GM13977 (cell line): Measurements from ENCODE around the gene OR2H2.

Source experiments
- DNase-seq: peaks from one replicate; pipeline ENCODE4 v3.0.0; 2012; ENCODE audit warnings: low spot score
- CTCF ChIP-seq: IDR thresholded peaks from 2 replicates; pipeline ENCODE4 v1.5.1; 2012; ENCODE audit warnings: mild to moderate bottlenecking, control low read depth; ENCODE audit not compliant: insufficient read depth; ENCODE audit errors: extremely low read depth, missing control alignments
- in situ Hi-C: fragments of 300-500 bp; cut with MboI; formaldehyde crosslinking; loops from one replicate; pipeline ENCODE4 v1.12.0; 2022; ENCODE audit warnings: low sequenced_read_pairs, low pct_unique_long_range_greater_than_20kb, mixed read lengths, inconsistent platforms; ENCODE audit not compliant: unreplicated experiment

Gene OR2H2

GRCh38 chr6:29564875-29565274 lies 20.0 kb upstream of the OR2H2 start:
- in situ Hi-C loops, result no loop called here
- TF ChIP-seq CTCF, result no peak

GRCh38 chr6:29566856-29567255 lies 18.1 kb upstream of the OR2H2 start:
- no peak for TF ChIP-seq CTCF
- in situ Hi-C loops, result no loop called here
- no peak for DNase-seq

More at GRCh38 chr6:29564875-29565274, 20.0 kb upstream of the OR2H2 start:
- DNase-seq, result peak; percentile 35

- no peak for TF ChIP-seq CTCF
- no peak for DNase-seq
- in situ Hi-C loops, result no loop called here
Observed at GRCh38 chr6:29567541-29567940, 17.4 kb upstream of the OR2H2 start.

- no peak for TF ChIP-seq CTCF
- in situ Hi-C loops, result no loop called here
- DNase-seq, result no peak
Observed at GRCh38 chr6:29567991-29568390, 16.9 kb upstream of the OR2H2 start.

- TF ChIP-seq CTCF, result no peak
- no peak for DNase-seq
- in situ Hi-C loops, result loop anchor here (25.0 kb wide), 1 partner anchor 889 kb away; no protein-coding TSS in a partner anchor
Observed at GRCh38 chr6:29576056-29576455, 8.9 kb upstream of the OR2H2 start.

GRCh38 chr6:29577544-29577943 lies 7.4 kb upstream of the OR2H2 start:
- TF ChIP-seq CTCF, result no peak
- no peak for DNase-seq
- in situ Hi-C loops, result loop anchor here (25.0 kb wide), 1 partner anchor 890 kb away; no protein-coding TSS in a partner anchor
